Measurements from ENCODE around the gene SCAMP2.

Gene SCAMP2

GRCh38 chr15:74829991-74830390 is 43.2 kb downstream of the SCAMP2 start:
- H2AFZ ChIP-seq (ENCODE audit: low read depth, low read length) = no peak overlapping the region
- peak overlapping the region; percentile 23; the same call in 1 of the 2 replicates for H3K4me2 ChIP-seq (ENCODE audit: low read length)
- H3K27ac ChIP-seq (ENCODE audit: low read length) = no peak overlapping the region
- no peaks in the 10 kb centered on the region for H3K36me3 ChIP-seq (replicated peaks; ENCODE audit: low read depth, low read length)
- no peaks in the 10 kb centered on the region for H4K20me1 ChIP-seq (ENCODE audit: insufficient read depth, low read length)
- H3K9me3 ChIP-seq (ENCODE audit: insufficient read depth, low read length) = no peaks in the 10 kb centered on the region
- H3K27me3 ChIP-seq (ENCODE audit: low read depth, low read length) = 0 out of 2 replicates have a peak, but pooled peaks cover 2% of the 10 kb centered on the region
- H3K9ac ChIP-seq (ENCODE audit: low read length) = no peak overlapping the region
- H3K4me1 ChIP-seq (ENCODE audit: low read length) = peaks cover 34% of the 10 kb centered on the region
- H3K4me3 ChIP-seq (ENCODE audit: low read length) = no peak overlapping the region
- TF ChIP-seq CTCF (IDR thresholded peaks at IDR 0.05; ENCODE audit: low read depth, low read length) (no peak), EZH2phosphoT487 (IDR thresholded peaks at IDR 0.05; ENCODE audit: low read depth) (no peak)
- H3K79me2 ChIP-seq (ENCODE audit: low read length) = no peaks in the 10 kb centered on the region

- H3K4me1 ChIP-seq (ENCODE audit: low read length) = peaks cover 34% of the 10 kb centered on the region
- peak overlapping the region; percentile 23 for H3K4me2 ChIP-seq (ENCODE audit: low read length)
- no peak overlapping the region for H3K27ac ChIP-seq (ENCODE audit: low read length)
- no peaks in the 10 kb centered on the region for H3K36me3 ChIP-seq (replicated peaks; ENCODE audit: low read depth, low read length)
- H4K20me1 ChIP-seq (ENCODE audit: insufficient read depth, low read length) = no peaks in the 10 kb centered on the region
- H3K9ac ChIP-seq (ENCODE audit: low read length) = no peak overlapping the region
- H3K27me3 ChIP-seq (ENCODE audit: low read depth, low read length) = 0 out of 2 replicates have a peak, but pooled peaks cover 2% of the 10 kb centered on the region
- no peak overlapping the region for H3K4me3 ChIP-seq (ENCODE audit: low read length)
- TF ChIP-seq EZH2phosphoT487 (IDR thresholded peaks at IDR 0.05; ENCODE audit: low read depth) (no peak), CTCF (IDR thresholded peaks at IDR 0.05; ENCODE audit: low read depth, low read length) (no peak)
- H3K9me3 ChIP-seq (ENCODE audit: insufficient read depth, low read length) = no peaks in the 10 kb centered on the region
- no peak overlapping the region for H2AFZ ChIP-seq (ENCODE audit: low read depth, low read length)
- no peaks in the 10 kb centered on the region for H3K79me2 ChIP-seq (ENCODE audit: low read length)
Measured at GRCh38 chr15:74829486-74829885, 43.7 kb downstream of the SCAMP2 start.

- Histone ChIP-seq H3K36me3 (replicated peaks; ENCODE audit: low read depth, low read length) (no peaks in the 10 kb centered on the region), H3K4me3 (ENCODE audit: low read length) (no peak overlapping the region), H2AFZ (ENCODE audit: low read depth, low read length) (no peak overlapping the region), H3K27me3 (ENCODE audit: low read depth, low read length) (0 out of 2 replicates have a peak, but pooled peaks cover 2% of the 10 kb centered on the region), H3K9ac (ENCODE audit: low read length) (no peak overlapping the region), H3K79me2 (ENCODE audit: low read length) (no peaks in the 10 kb centered on the region), H3K4me2 (ENCODE audit: low read length) (no peak overlapping the region), H4K20me1 (ENCODE audit: insufficient read depth, low read length) (no peaks in the 10 kb centered on the region), H3K4me1 (ENCODE audit: low read length) (peaks cover 34% of the 10 kb centered on the region), H3K27ac (ENCODE audit: low read length) (no peak overlapping the region), H3K9me3 (ENCODE audit: insufficient read depth, low read length) (no peaks in the 10 kb centered on the region)
- no peak for TF ChIP-seq CTCF (IDR thresholded peaks at IDR 0.05; ENCODE audit: low read depth, low read length)
- no peak for TF ChIP-seq EZH2phosphoT487 (IDR thresholded peaks at IDR 0.05; ENCODE audit: low read depth)
Measured at GRCh38 chr15:74828835-74829234, 44.3 kb downstream of the SCAMP2 start.

- Histone ChIP-seq H3K9me3 (ENCODE audit: insufficient read depth, low read length) (no peaks in the 10 kb centered on the region), H3K4me3 (ENCODE audit: low read length) (no peak overlapping the region), H3K36me3 (replicated peaks; ENCODE audit: low read depth, low read length) (no peaks in the 10 kb centered on the region), H3K4me2 (ENCODE audit: low read length) (no peak overlapping the region), H2AFZ (ENCODE audit: low read depth, low read length) (no peak overlapping the region), H3K4me1 (ENCODE audit: low read length) (peaks cover 27% of the 10 kb centered on the region), H4K20me1 (ENCODE audit: insufficient read depth, low read length) (no peaks in the 10 kb centered on the region), H3K9ac (ENCODE audit: low read length) (no peak overlapping the region), H3K79me2 (ENCODE audit: low read length) (no peaks in the 10 kb centered on the region), H3K27me3 (ENCODE audit: low read depth, low read length) (0 out of 2 replicates have a peak, but pooled peaks cover 2% of the 10 kb centered on the region), H3K27ac (ENCODE audit: low read length) (no peak overlapping the region)
- TF ChIP-seq EZH2phosphoT487 (IDR thresholded peaks at IDR 0.05; ENCODE audit: low read depth) = no peak
- no peak for TF ChIP-seq CTCF (IDR thresholded peaks at IDR 0.05; ENCODE audit: low read depth, low read length)
Measured at GRCh38 chr15:74827614-74828013, 45.6 kb downstream of the SCAMP2 start.
